ENCODE results near the gene SEMA5B. TPM values are rescaled to one million over a fixed set of nuclear protein-coding genes. Genes with fewer than 3 reads are reported as not detected.

The SEMA5B gene
- total RNA-seq, 2 experiments from 2014 or later, result not detected

GRCh38 chr3:122937745-122938144 lies 89.8 kb downstream of the SEMA5B start:
- H3K4me3 Mint-ChIP-seq, result no peak overlapping the region
- H3K9me3 Mint-ChIP-seq (ENCODE audit: low read depth), result no peaks in the 10 kb centered on the region
- ATAC-seq (no peak), DNase-seq (no peak)
- intact Hi-C loops (cut with DNase I, micrococcal nuclease), result no loop called here
- CTCF ChIA-PET, result no interaction called here
- peaks cover 4% of the 10 kb centered on the region for H3K27me3 Mint-ChIP-seq
- no peaks in the 10 kb centered on the region for H3K4me1 Mint-ChIP-seq
- no peak overlapping the region for H3K27ac Mint-ChIP-seq
- H3K36me3 Mint-ChIP-seq (ENCODE audit: low read depth), result no peaks in the 10 kb centered on the region
- POLR2A ChIA-PET, result no interaction called here

DNA sequence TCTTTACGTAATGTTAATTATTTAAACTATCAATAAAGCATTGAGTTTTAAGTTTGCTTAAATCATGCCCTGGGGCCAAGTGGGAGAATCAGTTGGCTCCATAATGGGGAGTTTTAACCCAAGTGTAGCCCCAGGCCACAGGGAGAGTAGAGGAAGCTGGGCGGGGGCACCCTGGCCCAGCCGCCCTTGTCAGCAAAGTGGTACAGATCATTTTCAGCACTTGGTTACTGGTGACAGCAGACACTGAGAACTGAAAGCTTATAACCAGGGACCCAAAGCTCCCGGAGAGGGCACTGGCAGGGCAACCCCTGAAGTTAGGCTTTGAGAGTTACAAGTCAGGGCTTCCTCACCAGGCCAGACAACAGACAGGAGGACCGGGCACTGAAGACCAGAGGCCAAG lies 90.6 kb downstream of the SEMA5B start:
- Mint-ChIP-seq H3K36me3 (ENCODE audit: low read depth) (no peaks in the 10 kb centered on the region), H3K4me3 (no peak overlapping the region), H3K4me1 (no peaks in the 10 kb centered on the region), H3K27ac (no peak overlapping the region), H3K9me3 (ENCODE audit: low read depth) (no peaks in the 10 kb centered on the region), H3K27me3 (peaks cover 4% of the 10 kb centered on the region)
- ATAC-seq (no peak), DNase-seq (no peak)
- intact Hi-C loops (cut with DNase I, micrococcal nuclease), result no loop called here
- POLR2A ChIA-PET, result no interaction called here
- CTCF ChIA-PET, result interaction anchor here (0.7 kb wide), 1 partner anchor 182 kb away, joined by 3 read pairs; no protein-coding TSS in a partner anchor

DNA sequence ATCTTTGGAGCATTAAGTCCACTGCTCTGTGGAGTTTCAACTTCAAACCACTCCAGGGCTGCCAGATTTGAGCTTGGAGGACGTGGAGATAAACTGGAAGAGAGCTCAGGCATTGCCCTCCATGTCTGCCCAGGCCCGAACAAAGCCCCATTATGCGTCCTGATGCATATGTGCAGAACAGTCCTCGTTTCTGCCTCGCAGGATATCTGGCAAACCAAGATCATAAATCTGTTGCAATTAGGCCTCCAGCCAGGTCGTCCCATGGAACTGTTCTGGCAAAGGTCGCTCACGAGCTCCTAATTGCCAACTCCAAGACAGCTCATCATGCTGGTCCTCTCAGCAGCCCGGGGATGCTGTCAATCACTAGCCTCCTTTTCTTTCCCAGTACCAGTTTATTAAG lies 91.2 kb downstream of the SEMA5B start:
- ATAC-seq, result no peak
- ChIA-PET POLR2A (no interaction called here), CTCF (interaction anchor here (0.7 kb wide), 2 partner anchors 552 to 1337 kb away, joined by 3 read pairs; no protein-coding TSS in a partner anchor)
- Mint-ChIP-seq H3K4me3 (no peak overlapping the region), H3K36me3 (ENCODE audit: low read depth) (no peaks in the 10 kb centered on the region), H3K4me1 (no peaks in the 10 kb centered on the region), H3K27ac (no peak overlapping the region), H3K27me3 (peaks cover 4% of the 10 kb centered on the region), H3K9me3 (ENCODE audit: low read depth) (no peaks in the 10 kb centered on the region)
- no peak for DNase-seq
- intact Hi-C loops (cut with DNase I, micrococcal nuclease), result no loop called here

DNA sequence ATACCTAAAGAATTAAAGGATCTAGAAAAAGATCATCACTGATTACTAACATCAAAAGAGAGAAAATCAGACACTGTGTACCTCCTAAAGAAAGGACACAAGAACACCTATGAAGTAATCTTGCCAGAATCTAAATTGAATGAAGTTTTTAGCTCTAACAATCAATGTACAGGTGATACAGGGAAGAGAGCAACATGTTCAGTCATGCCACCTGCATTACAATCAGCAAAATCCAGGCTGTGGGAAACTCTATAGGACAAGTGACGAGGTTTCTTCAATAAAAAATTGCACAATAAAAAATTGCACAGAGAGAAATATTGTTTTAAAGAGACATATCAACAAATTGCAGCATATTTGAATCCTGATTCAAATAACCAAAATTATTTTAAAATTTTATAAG lies 93.3 kb downstream of the SEMA5B start:
- POLR2A ChIA-PET, result no interaction called here
- H3K36me3 Mint-ChIP-seq (ENCODE audit: low read depth), result no peaks in the 10 kb centered on the region
- no peaks in the 10 kb centered on the region for H3K9me3 Mint-ChIP-seq (ENCODE audit: low read depth)
- intact Hi-C loops (cut with DNase I, micrococcal nuclease), result no loop called here
- H3K27me3 Mint-ChIP-seq, result peaks cover 4% of the 10 kb centered on the region
- ATAC-seq, result no peak
- DNase-seq, result no peak
- no peak overlapping the region for H3K27ac Mint-ChIP-seq
- CTCF ChIA-PET, result no interaction called here
- H3K4me3 Mint-ChIP-seq, result no peak overlapping the region
- H3K4me1 Mint-ChIP-seq, result no peaks in the 10 kb centered on the region

- intact Hi-C loops (cut with DNase I, micrococcal nuclease), result no loop called here
- ChIA-PET CTCF (interaction anchor here (0.5 kb wide), 1 partner anchor 49 kb away, joined by 3 read pairs; no protein-coding TSS in a partner anchor), POLR2A (no interaction called here)
- Mint-ChIP-seq H3K4me3 (no peak overlapping the region), H3K9me3 (ENCODE audit: low read depth) (no peaks in the 10 kb centered on the region), H3K27ac (no peak overlapping the region), H3K36me3 (ENCODE audit: low read depth) (no peaks in the 10 kb centered on the region), H3K27me3 (peaks cover 4% of the 10 kb centered on the region), H3K4me1 (no peaks in the 10 kb centered on the region)
- no peak for DNase-seq
- no peak for ATAC-seq
These were observed 95.2 kb downstream of the SEMA5B start for GRCh38 chr3:122932251-122932967.

DNA sequence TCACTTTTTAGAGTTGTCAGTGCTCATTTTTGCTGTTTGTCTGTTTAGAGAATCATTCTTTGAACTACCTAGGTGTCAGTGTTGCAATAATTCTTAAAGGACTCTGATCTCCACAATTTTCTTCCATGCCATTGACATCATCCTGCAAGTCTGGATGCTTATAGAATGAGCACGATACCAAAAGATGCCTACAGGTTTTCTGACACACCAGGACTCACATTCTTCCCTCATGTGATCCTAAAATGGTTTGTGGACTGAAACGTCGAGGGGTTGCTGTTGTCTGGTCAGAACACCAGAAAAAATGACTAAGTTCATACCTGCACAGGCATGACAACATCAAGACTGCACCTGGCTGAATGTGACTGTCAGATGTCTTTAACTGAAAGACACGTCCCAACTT lies 95.9 kb downstream of the SEMA5B start:
- H3K4me3 Mint-ChIP-seq, result no peak overlapping the region
- no peaks in the 10 kb centered on the region for H3K4me1 Mint-ChIP-seq
- ATAC-seq (no peak), DNase-seq (no peak)
- H3K27ac Mint-ChIP-seq, result no peak overlapping the region
- peaks cover 4% of the 10 kb centered on the region for H3K27me3 Mint-ChIP-seq
- POLR2A ChIA-PET, result no interaction called here
- H3K9me3 Mint-ChIP-seq (ENCODE audit: low read depth), result no peaks in the 10 kb centered on the region
- CTCF ChIA-PET, result no interaction called here
- intact Hi-C loops (cut with DNase I, micrococcal nuclease), result no loop called here
- H3K36me3 Mint-ChIP-seq (ENCODE audit: low read depth), result no peaks in the 10 kb centered on the region

- H3K27me3 Mint-ChIP-seq, result peaks cover 2% of the 10 kb centered on the region
- H3K4me1 Mint-ChIP-seq, result no peaks in the 10 kb centered on the region
- H3K9me3 Mint-ChIP-seq (ENCODE audit: low read depth), result no peaks in the 10 kb centered on the region
- H3K27ac Mint-ChIP-seq, result no peak overlapping the region
- no peak for DNase-seq
- ChIA-PET CTCF (interaction anchor here (1.0 kb wide), 1 partner anchor 12 kb away, joined by 3 read pairs; no protein-coding TSS in a partner anchor), POLR2A (no interaction called here)
- no peaks in the 10 kb centered on the region for H3K36me3 Mint-ChIP-seq (ENCODE audit: low read depth)
- intact Hi-C loops (cut with DNase I, micrococcal nuclease), result no loop called here
- ATAC-seq, result no peak
- no peak overlapping the region for H3K4me3 Mint-ChIP-seq
These were observed 97.2 kb downstream of the SEMA5B start for GRCh38 chr3:122930063-122930997.

- Mint-ChIP-seq H3K4me3 (no peak overlapping the region), H3K27ac (no peak overlapping the region), H3K36me3 (ENCODE audit: low read depth) (no peaks in the 10 kb centered on the region), H3K4me1 (no peaks in the 10 kb centered on the region), H3K9me3 (ENCODE audit: low read depth) (no peaks in the 10 kb centered on the region), H3K27me3 (peaks cover 2% of the 10 kb centered on the region)
- CTCF ChIA-PET, result interaction anchor here (0.5 to 1.0 kb wide), 2 partner anchors 13 to 40 kb away, joined by 3 read pairs; no protein-coding TSS in a partner anchor
- DNase-seq, result no peak
- ATAC-seq, result no peak
- intact Hi-C loops (cut with DNase I, micrococcal nuclease), result no loop called here
- POLR2A ChIA-PET, result no interaction called here
These were observed 98.1 kb downstream of the SEMA5B start for GRCh38 chr3:122929188-122930062.

DNA sequence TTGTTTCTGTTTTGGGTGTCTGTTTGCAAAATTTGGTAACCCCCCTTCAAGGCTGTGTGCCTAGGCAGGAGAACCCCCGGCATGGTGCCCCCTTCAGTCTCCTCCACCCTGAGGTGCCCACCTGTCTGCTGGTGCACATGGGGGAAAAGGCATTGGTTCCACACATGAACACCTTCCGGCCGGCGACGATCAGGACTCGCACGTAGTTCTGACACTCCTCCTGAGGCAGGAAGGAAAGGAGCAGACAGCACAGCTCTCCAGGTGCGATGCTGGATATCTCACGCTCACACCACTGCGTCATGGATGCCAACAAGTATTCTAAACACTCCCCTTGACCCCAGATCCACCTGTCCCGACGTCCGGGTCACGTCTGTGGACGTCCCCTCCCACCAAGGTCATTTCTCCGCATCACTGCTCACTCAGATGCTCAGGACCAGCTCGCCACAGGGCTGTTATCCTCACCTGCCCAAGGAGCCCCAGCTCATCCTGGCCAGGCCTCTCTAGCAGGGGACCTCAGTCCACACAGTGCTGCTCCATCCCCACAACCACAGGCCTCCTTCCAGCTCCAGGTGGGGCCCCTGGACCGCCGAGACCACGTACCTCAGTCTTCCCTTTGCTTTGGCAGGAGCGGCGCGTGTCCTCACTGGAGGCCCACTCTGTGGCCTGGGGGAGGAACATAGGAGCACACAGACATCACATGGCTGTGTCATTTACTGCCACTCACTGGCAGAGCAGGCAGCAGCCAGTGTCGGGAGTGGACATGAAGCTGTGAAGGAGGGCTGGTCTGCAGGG lies 99.0 kb downstream of the SEMA5B start:
- CTCF ChIA-PET, result interaction anchor here (0.5 to 0.8 kb wide), 2 partner anchors 18 to 41 kb away, joined by 3 read pairs; no protein-coding TSS in a partner anchor
- Mint-ChIP-seq H3K27me3 (no peaks in the 10 kb centered on the region), H3K4me1 (no peaks in the 10 kb centered on the region), H3K4me3 (no peak overlapping the region), H3K27ac (no peak overlapping the region), H3K36me3 (ENCODE audit: low read depth) (no peaks in the 10 kb centered on the region), H3K9me3 (ENCODE audit: low read depth) (no peaks in the 10 kb centered on the region)
- DNase-seq, result no peak
- intact Hi-C loops (cut with DNase I, micrococcal nuclease), result no loop called here
- POLR2A ChIA-PET, result no interaction called here
- ATAC-seq, result no peak

GRCh38 chr3:122927726-122928125 lies 99.8 kb downstream of the SEMA5B start:
- CTCF ChIA-PET, result interaction anchor here (0.9 to 1.2 kb wide), 2 partner anchors 12 to 16 kb away, joined by 3 read pairs; no protein-coding TSS in a partner anchor
- H3K27ac Mint-ChIP-seq, result no peak overlapping the region
- ATAC-seq, result no peak
- POLR2A ChIA-PET, result no interaction called here
- no peaks in the 10 kb centered on the region for H3K36me3 Mint-ChIP-seq (ENCODE audit: low read depth)
- intact Hi-C loops (cut with DNase I, micrococcal nuclease), result no loop called here
- no peak overlapping the region for H3K4me3 Mint-ChIP-seq
- no peaks in the 10 kb centered on the region for H3K4me1 Mint-ChIP-seq
- H3K27me3 Mint-ChIP-seq, result peaks cover under 1% of the 10 kb centered on the region
- no peaks in the 10 kb centered on the region for H3K9me3 Mint-ChIP-seq (ENCODE audit: low read depth)
- no peak for DNase-seq

Data from activated CD4-positive, alpha-beta T cell treated with anti-CD3 and anti-CD28 coated beads for 36 hours (primary cell).